ENCODE data around the gene GRIP2. TPM values are rescaled to one million over a fixed set of nuclear protein-coding genes. Genes with fewer than 3 reads are reported as not detected.

The GRIP2 gene
- total RNA-seq, 1 donor from 2014 or later, result 3.3 TPM

DNA sequence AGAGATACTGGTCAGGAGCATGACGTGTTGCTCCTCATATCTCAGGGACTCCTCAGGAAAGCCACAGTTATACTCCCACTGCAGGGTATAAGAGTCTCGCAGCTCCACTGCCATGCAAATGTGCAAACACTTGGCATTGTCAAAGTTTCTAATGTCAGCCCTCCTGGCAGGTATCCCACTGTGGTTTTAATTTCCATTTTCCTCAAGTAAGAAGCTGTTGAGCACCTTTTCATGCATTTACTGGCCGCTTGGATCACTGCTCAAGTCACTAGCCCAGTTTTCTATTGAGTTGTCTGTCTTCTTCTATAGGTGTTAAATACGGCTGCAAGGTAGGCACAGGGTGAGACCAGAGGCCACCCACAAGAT lies 41.9 kb upstream of the GRIP2 start:
- H2AFZ ChIP-seq (ENCODE audit: low read depth, low read length), result no peak overlapping the region
- Mint-ChIP-seq H3K9me3 (ENCODE audit: unreplicated experiment) (peaks cover 8% of the 10 kb centered on the region), H3K4me1 (ENCODE audit: low read depth, unreplicated experiment) (peaks cover 5% of the 10 kb centered on the region), H3K27me3 (ENCODE audit: low read depth, unreplicated experiment) (peaks cover 56% of the 10 kb centered on the region), H3K36me3 (ENCODE audit: low read depth, unreplicated experiment) (peaks cover 2% of the 10 kb centered on the region), H3K4me3 (ENCODE audit: unreplicated experiment) (no peak overlapping the region), H3K27ac (ENCODE audit: unreplicated experiment) (no peak overlapping the region)
- no peak for TF ChIP-seq EZH2 (IDR thresholded peaks at IDR 0.05; ENCODE audit: insufficient read depth, low read length)
- TF ChIP-seq, protein P1, sequence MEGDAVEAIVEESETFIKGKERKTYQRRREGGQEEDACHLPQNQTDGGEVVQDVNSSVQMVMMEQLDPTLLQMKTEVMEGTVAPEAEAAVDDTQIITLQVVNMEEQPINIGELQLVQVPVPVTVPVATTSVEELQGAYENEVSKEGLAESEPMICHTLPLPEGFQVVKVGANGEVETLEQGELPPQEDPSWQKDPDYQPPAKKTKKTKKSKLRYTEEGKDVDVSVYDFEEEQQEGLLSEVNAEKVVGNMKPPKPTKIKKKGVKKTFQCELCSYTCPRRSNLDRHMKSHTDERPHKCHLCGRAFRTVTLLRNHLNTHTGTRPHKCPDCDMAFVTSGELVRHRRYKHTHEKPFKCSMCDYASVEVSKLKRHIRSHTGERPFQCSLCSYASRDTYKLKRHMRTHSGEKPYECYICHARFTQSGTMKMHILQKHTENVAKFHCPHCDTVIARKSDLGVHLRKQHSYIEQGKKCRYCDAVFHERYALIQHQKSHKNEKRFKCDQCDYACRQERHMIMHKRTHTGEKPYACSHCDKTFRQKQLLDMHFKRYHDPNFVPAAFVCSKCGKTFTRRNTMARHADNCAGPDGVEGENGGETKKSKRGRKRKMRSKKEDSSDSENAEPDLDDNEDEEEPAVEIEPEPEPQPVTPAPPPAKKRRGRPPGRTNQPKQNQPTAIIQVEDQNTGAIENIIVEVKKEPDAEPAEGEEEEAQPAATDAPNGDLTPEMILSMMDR (IDR thresholded peaks at IDR 0.05; ENCODE audit: insufficient read depth, low read depth, low read length), result no peak
- no peaks in the 10 kb centered on the region for H4K20me1 ChIP-seq (ENCODE audit: insufficient read depth, low read length)
- no peaks in the 10 kb centered on the region for H3K79me2 ChIP-seq (ENCODE audit: insufficient read depth, low read length)
- no peaks in the 10 kb centered on the region for H3K4me1 ChIP-seq (ENCODE audit: insufficient read depth, low read length)
- peaks cover 28% of the 10 kb centered on the region for H3K27me3 ChIP-seq (ENCODE audit: insufficient read depth, low read length)
- no peak for FAIRE-seq
- no peak for DNase-seq (ENCODE audit: low read depth)
- H3K9ac ChIP-seq (ENCODE audit: low read length), result no peak overlapping the region
- no peak overlapping the region for H3K4me2 ChIP-seq (ENCODE audit: low read length)
- H3K9me3 ChIP-seq (ENCODE audit: insufficient read depth, low read depth, low read length), result no peaks in the 10 kb centered on the region
- no peak overlapping the region for H3K4me3 ChIP-seq (ENCODE audit: insufficient read depth, low read depth, low read length)
- no peaks in the 10 kb centered on the region for H3K36me3 ChIP-seq (ENCODE audit: insufficient read depth, low read length)
- no peak overlapping the region for H3K27ac ChIP-seq (ENCODE audit: low read depth, low read length)

- FAIRE-seq, result no peak
- H3K4me3 ChIP-seq (ENCODE audit: insufficient read depth, low read depth, low read length), result no peak overlapping the region
- Mint-ChIP-seq H3K4me1 (ENCODE audit: low read depth, unreplicated experiment) (peaks cover 5% of the 10 kb centered on the region), H3K27ac (ENCODE audit: unreplicated experiment) (no peak overlapping the region), H3K9me3 (ENCODE audit: unreplicated experiment) (peaks cover 8% of the 10 kb centered on the region), H3K36me3 (ENCODE audit: low read depth, unreplicated experiment) (peaks cover 4% of the 10 kb centered on the region), H3K4me3 (ENCODE audit: unreplicated experiment) (no peak overlapping the region), H3K27me3 (ENCODE audit: low read depth, unreplicated experiment) (peaks cover 61% of the 10 kb centered on the region)
- no peak for TF ChIP-seq EZH2 (IDR thresholded peaks at IDR 0.05; ENCODE audit: insufficient read depth, low read length)
- TF ChIP-seq, protein P1 (IDR thresholded peaks at IDR 0.05; ENCODE audit: insufficient read depth, low read depth, low read length), result no peak
- H3K9me3 ChIP-seq (ENCODE audit: insufficient read depth, low read depth, low read length), result no peaks in the 10 kb centered on the region
- H3K79me2 ChIP-seq (ENCODE audit: insufficient read depth, low read length), result no peaks in the 10 kb centered on the region
- H4K20me1 ChIP-seq (ENCODE audit: insufficient read depth, low read length), result no peaks in the 10 kb centered on the region
- no peaks in the 10 kb centered on the region for H3K4me1 ChIP-seq (ENCODE audit: insufficient read depth, low read length)
- DNase-seq (ENCODE audit: low read depth), result no peak
- no peak overlapping the region for H2AFZ ChIP-seq (ENCODE audit: low read depth, low read length)
- H3K4me2 ChIP-seq (ENCODE audit: low read length), result no peak overlapping the region
- H3K9ac ChIP-seq (ENCODE audit: low read length), result no peak overlapping the region
- H3K27me3 ChIP-seq (ENCODE audit: insufficient read depth, low read length), result peaks cover 28% of the 10 kb centered on the region
- no peaks in the 10 kb centered on the region for H3K36me3 ChIP-seq (ENCODE audit: insufficient read depth, low read length)
- no peak overlapping the region for H3K27ac ChIP-seq (ENCODE audit: low read depth, low read length)
Observed at GRCh38 chr3:14581334-14582044, 41.3 kb upstream of the GRIP2 start.

DNA sequence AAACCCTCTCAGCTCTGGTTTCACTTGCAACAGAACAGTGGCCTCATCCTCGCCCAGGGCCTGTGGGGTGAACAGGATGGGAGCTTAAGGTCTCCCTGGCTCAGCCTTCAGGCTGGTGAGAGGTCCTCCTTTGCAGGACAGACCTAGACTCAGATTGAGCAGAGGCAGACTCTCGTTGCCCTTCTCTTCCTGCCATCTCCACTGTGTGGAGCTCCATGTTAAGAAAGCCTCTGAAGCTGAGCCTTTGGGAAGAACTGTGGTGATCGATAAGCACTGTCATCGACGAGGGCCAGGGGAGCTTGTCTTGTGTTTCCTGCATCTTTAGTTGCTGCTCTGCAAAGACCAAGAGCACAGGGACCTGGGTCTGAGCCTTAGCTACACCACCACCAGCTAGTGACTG lies 37.8 kb upstream of the GRIP2 start:
- Histone ChIP-seq H3K36me3 (ENCODE audit: insufficient read depth, low read length) (no peaks in the 10 kb centered on the region), H3K27me3 (ENCODE audit: insufficient read depth, low read length) (peaks cover 38% of the 10 kb centered on the region), H3K9ac (ENCODE audit: low read length) (no peak overlapping the region), H2AFZ (ENCODE audit: low read depth, low read length) (no peak overlapping the region), H3K4me3 (ENCODE audit: insufficient read depth, low read depth, low read length) (no peak overlapping the region), H3K79me2 (ENCODE audit: insufficient read depth, low read length) (no peaks in the 10 kb centered on the region), H3K4me1 (ENCODE audit: insufficient read depth, low read length) (no peaks in the 10 kb centered on the region), H3K9me3 (ENCODE audit: insufficient read depth, low read depth, low read length) (no peaks in the 10 kb centered on the region), H3K4me2 (ENCODE audit: low read length) (no peak overlapping the region), H4K20me1 (ENCODE audit: insufficient read depth, low read length) (no peaks in the 10 kb centered on the region), H3K27ac (ENCODE audit: low read depth, low read length) (no peak overlapping the region)
- Mint-ChIP-seq H3K4me3 (ENCODE audit: unreplicated experiment) (no peak overlapping the region), H3K27ac (ENCODE audit: unreplicated experiment) (no peak overlapping the region), H3K27me3 (ENCODE audit: low read depth, unreplicated experiment) (peaks cover 57% of the 10 kb centered on the region), H3K36me3 (ENCODE audit: low read depth, unreplicated experiment) (peaks cover 8% of the 10 kb centered on the region), H3K4me1 (ENCODE audit: low read depth, unreplicated experiment) (peaks cover 5% of the 10 kb centered on the region), H3K9me3 (ENCODE audit: unreplicated experiment) (peaks cover 8% of the 10 kb centered on the region)
- DNase-seq (ENCODE audit: low read depth) (no peak), FAIRE-seq (no peak)
- TF ChIP-seq, protein P1 (IDR thresholded peaks at IDR 0.05; ENCODE audit: insufficient read depth, low read depth, low read length), result no peak
- TF ChIP-seq EZH2 (IDR thresholded peaks at IDR 0.05; ENCODE audit: insufficient read depth, low read length), result no peak

Measured in astrocyte (in vitro differentiated cells and primary cell).